GM10266 (cell line): ENCODE data around the gene EARS2.
A peak's percentile ranks its signal among the peaks of the same experiment; 100 is the strongest.

Experiments
- DNase-seq: peaks from one replicate; pipeline ENCODE4 v3.0.0; 2012; ENCODE audit errors: extremely low spot score
- CTCF ChIP-seq: IDR thresholded peaks from 2 replicates; pipeline ENCODE4 v1.5.1; 2012; ENCODE audit warnings: mild to moderate bottlenecking, low read depth; ENCODE audit not compliant: control insufficient read depth, insufficient read depth; ENCODE audit errors: missing control alignments

EARS2 gene

GRCh38 chr16:23509782-23510163 is 47.4 kb downstream of the EARS2 start:
- no peak for TF ChIP-seq CTCF
- DNase-seq: peak; percentile 48

DNA sequence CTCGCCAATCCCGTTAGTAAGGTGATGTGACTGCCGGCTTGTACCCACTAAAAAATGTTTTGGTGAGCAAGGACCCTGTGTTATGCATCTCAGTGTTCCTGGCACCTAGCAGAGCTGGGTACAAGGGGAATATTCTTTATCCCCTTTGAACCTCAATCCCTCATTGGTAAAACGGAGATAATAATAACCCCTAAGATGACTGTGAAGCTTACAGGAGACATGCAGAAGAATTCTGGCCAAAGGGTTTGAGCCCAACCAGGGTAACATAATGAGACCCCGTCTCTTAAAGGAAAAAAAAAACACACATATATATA is 47.8 kb downstream of the EARS2 start:
- DNase-seq: no peak
- TF ChIP-seq CTCF: no peak

- no peak for DNase-seq
Measured at GRCh38 chr16:23508589-23509440, 48.3 kb downstream of the EARS2 start.

GRCh38 chr16:23506606-23506994 is 50.5 kb downstream of the EARS2 start:
- DNase-seq: no peak
- no peak for TF ChIP-seq CTCF

More at GRCh38 chr16:23508589-23509440, 48.3 kb downstream of the EARS2 start:
- no peak for TF ChIP-seq CTCF

- no peak for DNase-seq
- TF ChIP-seq CTCF: peak; percentile 38
Measured at GRCh38 chr16:23505671-23506605, 51.2 kb downstream of the EARS2 start.

DNA sequence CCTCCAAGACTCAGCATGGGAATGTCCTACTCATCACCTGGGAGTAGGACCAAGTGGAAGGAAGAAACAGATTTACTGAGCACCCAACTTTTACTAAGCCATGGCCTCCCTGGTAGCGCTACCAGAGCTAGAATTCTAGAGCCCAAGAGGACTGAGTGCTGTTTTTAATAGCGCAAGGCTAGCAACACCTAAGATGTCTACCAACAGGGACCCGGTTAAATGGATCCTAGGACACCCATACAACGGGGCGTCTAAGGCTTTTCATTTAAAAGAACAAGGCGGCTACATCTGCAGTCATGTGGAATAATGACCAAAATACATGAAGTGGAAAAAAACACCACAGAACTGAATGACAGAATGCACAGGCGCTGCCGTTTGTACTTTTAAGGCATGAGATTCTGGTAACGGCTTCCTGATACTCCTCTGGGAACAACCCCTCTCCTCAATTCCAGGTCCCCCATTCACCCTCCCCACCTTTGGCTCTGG is 51.9 kb downstream of the EARS2 start:
- no peak for DNase-seq
- TF ChIP-seq CTCF: no peak
